Pancreas (tissue), 10 donors: ENCODE data around the gene TGM2. TPM values are rescaled to one million over a fixed set of nuclear protein-coding genes. Genes with fewer than 3 reads are reported as not detected.

Source experiments
- ATAC-seq, 4 donors: fragments of 200-7000 bp; cut with Tn5 transposase; one replicate each; pipeline versions ENCODE4 v1.8.0 to v1.9.1; 2020; ENCODE audit warnings: mild to moderate bottlenecking in 4 of 4, moderate library complexity in 4 of 4
- DNase-seq, 6 donors: peaks; one replicate each; pipeline ENCODE4 v3.0.0-alpha.2; 2020
- FAIRE-seq: peaks from 2 replicates; lab custom pipeline; 2012; peaks lifted over from hg19 to GRCh38; lab: Jason Lieb, UNC
- H3K27ac ChIP-seq, 4 donors: fragments of 200-600 bp; sonication (generic); 1 replicate in 3 of 4; 2 replicates in 1 of 4; pipeline versions ENCODE4 v1.5.0 to v1.8.0; 2020
- H3K27me3 ChIP-seq, 4 donors: fragments of 200-600 bp; one replicate each; pipeline ENCODE4 v1.8.0; 2021
- H3K36me3 ChIP-seq, 3 donors: fragments of 200-600 bp; sonication (generic) in 1 of 3; one replicate each; pipeline versions ENCODE4 v1.5.0 to v1.8.0; 2020 to 2021
- H3K4me1 ChIP-seq, 3 donors: fragments of 200-600 bp; one replicate each; pipeline ENCODE4 v1.8.0; 2021
- H3K4me3 ChIP-seq, 4 donors: fragments of 200-600 bp; sonication (generic) in 2 of 4; one replicate each; pipeline versions ENCODE4 v1.5.0 to v1.8.0; 2020 to 2021
- H3K9me3 ChIP-seq, 4 donors: fragments of 200-600 bp; one replicate each; pipeline ENCODE4 v1.8.0; 2021
- WGBS, 2 donors: extraction: QIAGEN DNeasy Blood & Tissue Kit; methylation state at CpG; one replicate each; pipeline ENCODE4 v1.1.7; 2013; 5-methylcytosine and 5-hydroxymethylcytosine counted together
- intact Hi-C, 3 donors: fragments of 100-400 bp; cut with DNase I; formaldehyde crosslinking; loops; one replicate each; pipeline versions ENCODE4 v1.11.1 to v1.14.2; 2022
- polyA plus RNA-seq, 2 donors: library from polyadenylated mRNA; stranded (reverse); fragments of 200-250 nt; gene quantifications; one replicate each; pipeline ENCODE4 v1.2.3, GENCODE V29; 2013
- total RNA-seq, 6 donors: library from RNA; stranded (reverse); fragmentation: NEBNext Ultra II Directional in 4 of 6; extraction: Animal tissue kit (Norgen Biotek cat#: 25700) in 4 of 6; gene quantifications; one replicate each; pipeline versions ENCODE4 v1.2.1 to v1.2.4, GENCODE V29; 2021 to 2023
- TF ChIP-seq, protein P1 (sequence below), 4 donors: fragments of 200-600 bp; sonication (generic) in 3 of 4; IDR thresholded peaks; one replicate each; pipeline versions ENCODE4 v1.5.0 to v1.8.0; 2021; ENCODE audit warnings: antibody characterized with exemption in 4 of 4
- donor health status: healthy with polysubstance abuse.
- donor health status: DM: no; HTN: no; CAD: no; lungs with moderate emphysema.
- donor health status: DM: no; HTN: no; CAD: no.
- donor health status: control.
- donor health status: control.
- donor health status: Bipolar disorder and iron deficiency.
- donor health status: DM: yes; HTN: yes; CAD: no.
- donor health status: DM: no; HTN: no; CAD: no.
- donor health status: DM: no; HTN: no; CAD: no.
- donor health status: DM: yes; HTN: yes; CAD: no.

Gene TGM2
- 10 to 100 TPM in 3 of 6 donors, 1 to 10 TPM in 3; 3.7 to 92.6 (median 10.6) TPM for total RNA-seq
- polyA plus RNA-seq = 10 to 100 TPM in 1 of 2 donors, 1 to 10 TPM in 1; 9.2 to 12.9 TPM

DNA sequence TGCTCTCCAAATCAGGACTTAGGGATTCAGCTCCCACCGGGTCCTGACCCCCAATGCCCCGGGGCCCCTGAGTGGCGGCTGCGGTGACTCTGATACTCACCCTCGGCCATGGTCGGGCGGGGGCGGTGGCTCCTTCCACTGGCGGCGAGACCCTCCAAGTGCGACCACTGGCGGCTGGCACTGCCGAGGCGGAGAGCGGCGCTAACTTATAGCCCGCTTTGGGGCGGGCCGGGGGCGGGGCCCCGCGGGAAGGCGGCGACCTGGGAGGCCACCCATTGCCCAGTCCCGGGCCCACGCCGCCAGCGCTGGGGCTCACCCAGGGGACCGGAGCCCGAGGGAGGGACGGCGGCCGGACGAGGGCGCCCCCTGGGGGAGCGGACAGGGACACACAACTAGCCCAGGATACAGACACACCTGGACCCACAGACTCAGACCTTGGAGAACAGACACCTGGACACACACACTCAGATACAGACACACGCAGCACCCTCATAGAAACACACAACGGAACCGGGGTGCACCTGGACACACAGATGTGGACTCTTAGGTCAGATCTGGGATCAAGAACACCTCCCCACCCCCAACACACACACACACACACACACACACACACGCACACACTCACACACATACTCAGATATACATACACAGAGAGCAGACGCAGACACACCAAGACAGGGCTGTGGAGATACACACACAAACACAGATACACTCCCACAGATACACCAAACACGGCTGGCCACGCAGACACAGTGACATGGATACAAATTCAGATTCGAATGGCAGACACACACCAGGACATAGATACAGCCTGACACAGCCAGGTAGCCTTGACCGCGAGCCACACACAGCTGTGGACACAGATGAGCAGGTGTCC lies at the start of gene TGM2:
Gene TGM2, minus strand, starts transcription at position 182 of the 877 bp plus-strand sequence. Its CDS starts 72 bp downstream, at position 110.
- ATAC-seq (peak; percentile 94 to 98 (median 96)), FAIRE-seq (no peak), DNase-seq (peak; percentile 70 to 94 (median 82))
- no peaks in the 10 kb centered on the region for H3K36me3 ChIP-seq
- no peak within 1 kb of the TSS for H3K27ac ChIP-seq
- peak within 1 kb of the TSS in 3 of 4 donors; percentile 16 to 51 (median 20) for H3K4me3 ChIP-seq
- no peaks in the 10 kb centered on the region for H3K9me3 ChIP-seq
- no peaks in the 10 kb centered on the region for H3K4me1 ChIP-seq
- intact Hi-C loops = loop anchor here in 1 of 3 donors (5.0 kb wide), 1 partner anchor 93 kb away; no protein-coding TSS in a partner anchor
- TF ChIP-seq, protein P1, sequence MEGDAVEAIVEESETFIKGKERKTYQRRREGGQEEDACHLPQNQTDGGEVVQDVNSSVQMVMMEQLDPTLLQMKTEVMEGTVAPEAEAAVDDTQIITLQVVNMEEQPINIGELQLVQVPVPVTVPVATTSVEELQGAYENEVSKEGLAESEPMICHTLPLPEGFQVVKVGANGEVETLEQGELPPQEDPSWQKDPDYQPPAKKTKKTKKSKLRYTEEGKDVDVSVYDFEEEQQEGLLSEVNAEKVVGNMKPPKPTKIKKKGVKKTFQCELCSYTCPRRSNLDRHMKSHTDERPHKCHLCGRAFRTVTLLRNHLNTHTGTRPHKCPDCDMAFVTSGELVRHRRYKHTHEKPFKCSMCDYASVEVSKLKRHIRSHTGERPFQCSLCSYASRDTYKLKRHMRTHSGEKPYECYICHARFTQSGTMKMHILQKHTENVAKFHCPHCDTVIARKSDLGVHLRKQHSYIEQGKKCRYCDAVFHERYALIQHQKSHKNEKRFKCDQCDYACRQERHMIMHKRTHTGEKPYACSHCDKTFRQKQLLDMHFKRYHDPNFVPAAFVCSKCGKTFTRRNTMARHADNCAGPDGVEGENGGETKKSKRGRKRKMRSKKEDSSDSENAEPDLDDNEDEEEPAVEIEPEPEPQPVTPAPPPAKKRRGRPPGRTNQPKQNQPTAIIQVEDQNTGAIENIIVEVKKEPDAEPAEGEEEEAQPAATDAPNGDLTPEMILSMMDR (IDR thresholded peaks at IDR 0.05) = peak; percentile 54 to 85 (median 84)
- WGBS, 2 donors = 8 to 9% methylated on average over 37 to 46 of the region's 46 CpGs
- H3K27me3 ChIP-seq = no peaks in the 10 kb centered on the region

DNA sequence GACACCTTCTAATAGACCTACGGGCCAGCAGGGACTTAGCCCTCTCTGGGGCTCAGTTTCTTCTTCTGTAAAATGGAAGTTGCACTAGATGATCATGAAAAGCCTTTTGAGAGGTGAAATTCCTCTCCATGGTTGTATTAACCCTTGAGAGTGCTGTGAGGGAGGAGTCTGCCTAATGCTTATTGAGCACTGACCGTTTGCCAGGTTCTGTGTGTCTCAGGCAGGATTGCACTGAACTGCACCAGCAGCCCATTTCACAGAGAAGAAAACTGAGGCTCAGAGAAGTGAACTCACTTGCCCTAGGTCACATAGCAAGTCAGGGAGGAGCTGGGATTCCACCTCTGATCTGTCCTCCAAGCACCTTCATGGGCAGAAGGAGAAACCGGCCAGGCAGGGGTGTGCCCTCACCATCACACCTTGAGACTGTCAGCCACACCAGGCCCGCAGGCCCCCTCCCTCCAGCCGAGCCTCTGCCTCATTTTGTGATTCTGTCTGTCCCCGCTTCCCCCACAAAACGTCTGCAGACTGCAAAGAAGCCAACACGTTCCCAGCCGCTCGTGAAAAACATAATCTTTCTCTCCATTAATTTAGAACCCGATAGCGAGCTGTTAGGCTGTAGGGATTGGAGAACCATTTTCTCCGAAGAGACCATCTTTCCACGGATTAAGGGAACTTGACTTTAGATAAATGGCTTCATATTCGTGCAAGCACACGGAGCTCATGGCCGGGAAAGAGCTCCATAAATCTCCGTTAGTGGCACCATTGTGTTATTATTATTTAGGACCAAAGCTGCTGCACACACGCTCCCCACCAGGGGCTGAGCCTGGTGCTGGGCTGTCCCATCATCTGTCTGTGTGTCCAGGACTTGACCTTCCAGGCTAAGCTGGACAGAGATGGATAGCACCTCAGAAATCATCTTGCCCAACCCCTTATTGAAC lies 49.5 kb upstream of the TGM2 start:
- TF ChIP-seq, protein P1 (IDR thresholded peaks at IDR 0.05) = no peak
- no peak overlapping the region for H3K4me3 ChIP-seq
- H3K27ac ChIP-seq = no peak overlapping the region
- FAIRE-seq (no peak), ATAC-seq (no peak), DNase-seq (peak in 1 of 6 donors; percentile 39)
- no peaks in the 10 kb centered on the region for H3K27me3 ChIP-seq
- no peaks in the 10 kb centered on the region for H3K36me3 ChIP-seq
- intact Hi-C loops = loop anchor here in 1 of 3 donors (5.0 kb wide), 1 partner anchor 647 kb away; no protein-coding TSS in a partner anchor
- no peaks in the 10 kb centered on the region for H3K9me3 ChIP-seq
- 51 to 60% methylated on average over 19 of the region's 19 CpGs for WGBS, 2 donors
- no peaks in the 10 kb centered on the region for H3K4me1 ChIP-seq

DNA sequence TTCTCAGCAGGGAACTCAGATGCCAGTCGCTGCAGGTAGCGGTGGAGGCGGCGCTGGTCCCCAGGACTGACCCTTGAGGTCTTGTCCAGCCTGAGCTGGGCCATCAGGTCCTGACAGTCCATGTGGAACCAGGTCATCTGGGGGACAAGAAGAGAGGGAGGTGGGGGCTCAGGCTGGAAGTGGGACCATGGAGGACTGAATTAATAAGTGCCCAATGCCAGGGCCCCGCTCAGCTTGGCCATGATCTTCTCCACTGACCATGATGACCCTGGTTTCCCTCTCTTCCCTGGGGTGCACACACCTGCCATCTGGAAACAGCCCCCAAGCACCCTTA lies 48.5 kb upstream of the TGM2 start:
- no peak overlapping the region for H3K4me3 ChIP-seq
- TF ChIP-seq, protein P1 (IDR thresholded peaks at IDR 0.05) = no peak
- intact Hi-C loops = no loop called here
- no peaks in the 10 kb centered on the region for H3K27me3 ChIP-seq
- ATAC-seq = no peak
- WGBS, 2 donors = 87 to 90% methylated on average over 5 of the region's 5 CpGs
- H3K27ac ChIP-seq = no peak overlapping the region
- FAIRE-seq = no peak
- no peaks in the 10 kb centered on the region for H3K36me3 ChIP-seq
- no peaks in the 10 kb centered on the region for H3K4me1 ChIP-seq
- no peaks in the 10 kb centered on the region for H3K9me3 ChIP-seq
- DNase-seq = no peak

DNA sequence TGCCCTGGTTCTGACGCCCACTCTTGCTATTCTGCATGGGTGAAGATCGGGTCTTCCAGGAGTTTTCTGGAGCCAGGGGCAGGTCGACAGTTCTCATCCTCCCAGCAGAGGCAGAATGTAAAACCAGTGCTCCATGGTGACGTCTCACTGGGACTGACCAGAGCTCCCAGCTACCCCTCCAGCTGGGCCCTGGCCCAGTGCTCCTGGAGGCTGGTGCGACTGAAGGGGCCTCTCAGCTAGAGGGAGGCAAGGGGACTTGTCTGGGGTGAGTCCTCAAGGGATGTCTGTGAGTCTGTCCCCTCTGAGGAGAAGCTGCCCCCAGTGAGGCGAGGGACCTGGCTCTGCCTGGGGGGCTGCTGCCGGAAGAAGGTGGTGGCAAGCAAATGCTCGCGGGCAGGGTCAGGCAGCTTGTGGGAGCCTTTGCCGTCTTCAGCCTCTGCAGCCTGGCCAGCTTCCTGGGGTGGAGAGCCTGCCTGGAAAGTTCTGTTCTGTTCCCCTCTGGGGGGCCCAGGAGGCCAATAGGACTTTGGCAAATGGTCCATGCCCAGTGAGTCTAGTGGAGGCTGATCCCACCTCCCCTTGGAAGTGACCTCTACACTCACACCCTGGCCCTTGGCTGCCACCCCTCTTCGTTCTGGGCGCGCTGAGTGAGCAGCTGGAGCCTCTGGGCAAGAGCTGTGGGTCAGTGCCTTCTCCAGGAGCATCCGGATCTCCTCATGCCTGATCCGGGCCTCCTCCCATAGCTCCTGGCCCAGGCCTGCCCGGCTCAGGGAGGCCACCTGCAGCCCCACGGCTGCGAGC lies 47.9 kb upstream of the TGM2 start:
- 62 to 63% methylated on average over 17 to 18 of the region's 18 CpGs for WGBS, 2 donors

More for the DNA sequence above, 47.9 kb upstream of the TGM2 start:
- no peaks in the 10 kb centered on the region for H3K4me1 ChIP-seq
- H3K36me3 ChIP-seq = no peaks in the 10 kb centered on the region
- DNase-seq (peak in 1 of 6 donors; percentile 47), FAIRE-seq (no peak), ATAC-seq (no peak)
- H3K4me3 ChIP-seq = no peak overlapping the region
- no peak overlapping the region for H3K27ac ChIP-seq
- H3K27me3 ChIP-seq = no peaks in the 10 kb centered on the region
- TF ChIP-seq, protein P1 (IDR thresholded peaks at IDR 0.05) = no peak
- intact Hi-C loops = no loop called here
- no peaks in the 10 kb centered on the region for H3K9me3 ChIP-seq
